Activated effector memory CD4-positive, alpha-beta T cell treated with Interleukin-2 at 50 U/mL for 16 hours (primary cell): Measurements from ENCODE around the gene RBM5.

Experiments
- DNase-seq: peaks from one replicate; pipeline ENCODE4 v3.0.0-alpha.2; 2020

RBM5 gene

GRCh38 chr3:50140990-50141389 lies 52.3 kb downstream of the RBM5 start:
- DNase-seq, result no peak

DNA sequence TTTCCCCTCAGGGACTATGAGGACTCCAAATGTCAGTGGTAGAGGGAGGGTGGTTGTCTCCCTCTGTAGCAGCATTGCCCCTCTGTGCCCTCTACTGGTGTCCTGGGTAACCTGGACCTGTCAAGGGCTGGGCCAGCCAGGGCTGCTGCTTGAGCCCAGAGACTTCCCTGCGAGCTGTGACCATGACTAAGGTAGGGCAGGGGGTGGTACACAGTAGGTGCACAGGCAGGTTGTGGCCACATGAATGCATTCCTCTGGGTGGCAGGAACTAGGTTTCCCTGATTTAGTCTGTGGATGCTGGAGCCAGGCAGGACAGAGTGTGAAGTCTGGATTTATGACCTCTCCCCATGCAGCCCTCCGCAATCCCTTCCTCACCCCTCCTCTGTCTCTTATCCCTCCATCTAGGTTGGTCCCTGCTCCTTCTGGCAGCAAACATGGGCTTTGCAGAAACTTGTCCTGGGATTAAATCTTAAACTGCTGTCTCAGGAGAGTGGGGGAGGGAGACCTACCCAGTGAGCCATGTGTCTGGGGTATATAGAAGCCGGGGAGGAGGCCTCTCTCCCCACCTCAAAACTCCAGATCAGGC lies 57.7 kb downstream of the RBM5 start:
- DNase-seq, result no peak

GRCh38 chr3:50147016-50147415 lies 58.3 kb downstream of the RBM5 start:
- no peak for DNase-seq

GRCh38 chr3:50147447-50147846 lies 58.7 kb downstream of the RBM5 start:
- no peak for DNase-seq

GRCh38 chr3:50147861-50148260 lies 59.1 kb downstream of the RBM5 start:
- DNase-seq, result no peak

DNA sequence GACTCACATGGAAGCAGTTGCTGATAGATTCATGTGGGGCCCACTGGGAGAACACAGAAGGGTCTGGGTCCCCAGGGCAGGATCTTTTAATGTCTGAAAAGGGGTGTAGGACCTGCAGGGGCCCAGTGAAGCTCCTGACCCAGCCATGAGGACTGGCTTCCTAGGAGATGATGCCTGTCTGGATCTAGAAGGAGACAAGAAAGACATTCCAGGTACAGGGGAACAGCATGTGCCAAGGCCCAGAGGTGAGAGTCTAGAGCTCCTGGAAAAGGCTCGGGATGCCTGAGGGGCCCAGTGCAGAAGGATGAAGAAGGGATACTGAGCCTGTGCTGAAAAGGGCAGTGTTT lies 61.7 kb downstream of the RBM5 start:
- DNase-seq, result no peak

DNA sequence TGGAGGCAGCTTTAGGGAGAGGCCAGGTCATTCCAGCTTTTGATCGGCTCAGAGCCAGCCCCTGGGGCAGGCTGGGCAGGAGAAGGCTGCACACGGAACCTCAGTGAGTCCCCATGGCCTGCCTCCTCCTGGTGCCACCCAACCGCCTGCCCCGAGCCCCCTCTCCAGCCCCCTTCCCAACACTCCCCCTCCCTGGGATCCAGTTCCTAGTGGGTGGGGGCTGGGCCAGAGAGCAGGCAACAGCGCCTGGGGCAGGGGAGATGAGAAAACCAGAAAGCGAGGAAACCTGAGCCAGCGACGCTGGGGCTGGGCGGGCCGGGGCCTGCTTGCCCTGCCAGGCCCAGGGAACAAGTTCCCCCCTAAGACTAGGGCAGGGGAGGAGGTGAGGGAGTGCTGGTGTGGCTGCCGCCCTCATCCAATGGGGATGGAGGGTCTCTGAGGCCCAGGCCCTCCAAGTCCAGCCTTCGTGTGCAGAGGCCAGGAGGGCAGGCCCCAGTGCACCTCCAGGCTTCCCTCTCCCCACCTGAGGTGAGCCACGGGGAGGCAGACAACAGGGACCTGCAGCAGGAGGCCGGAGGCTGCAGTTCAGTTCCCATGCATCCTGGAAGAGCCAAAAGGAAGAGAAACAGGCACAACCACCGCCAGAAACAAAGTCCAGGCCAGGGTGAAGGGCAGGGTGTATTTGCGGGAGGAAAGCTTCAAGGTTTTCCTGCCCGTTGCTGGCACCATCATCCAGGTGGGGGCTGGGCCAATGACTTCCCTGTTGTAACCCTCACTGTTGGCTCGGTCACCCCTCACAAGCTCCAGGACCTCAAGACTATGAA lies 62.4 kb downstream of the RBM5 start:
- no peak for DNase-seq

- no peak for DNase-seq
Observed at GRCh38 chr3:50151728-50152127, 63.0 kb downstream of the RBM5 start.

DNA sequence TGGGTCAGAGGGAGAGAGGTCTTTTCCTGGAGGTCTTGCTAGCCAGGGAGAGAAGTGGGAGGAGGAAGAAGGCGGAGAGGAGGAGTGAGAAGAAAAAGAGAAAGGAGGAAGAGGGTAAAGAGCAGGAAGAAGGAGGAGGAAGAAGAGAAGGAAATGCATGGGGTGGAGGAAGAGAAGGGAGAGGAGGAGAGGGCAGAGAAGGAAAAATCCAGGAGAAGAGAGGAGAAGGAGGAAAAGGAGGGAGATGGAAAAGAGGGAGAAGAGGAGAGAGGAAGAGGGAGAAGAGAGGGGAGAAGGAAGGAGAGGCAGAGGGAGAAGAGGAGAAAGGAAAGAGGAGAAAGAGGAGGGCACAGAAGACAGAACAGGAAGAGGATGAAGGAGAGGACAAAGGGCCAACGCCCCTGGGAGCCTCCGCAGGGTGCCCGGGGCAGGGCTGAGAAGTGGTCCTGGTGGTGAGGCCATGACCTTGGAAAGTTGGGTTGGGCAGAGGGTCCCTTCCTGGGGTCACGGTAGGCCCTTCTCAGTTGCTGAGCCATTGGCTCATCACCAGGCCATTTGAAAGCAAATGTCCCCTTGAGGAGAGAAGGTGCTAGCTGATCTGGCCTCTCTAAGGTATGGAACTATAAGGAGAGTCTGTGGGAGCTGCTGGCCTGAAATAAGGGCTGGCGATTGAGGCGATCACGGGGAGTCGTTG lies 65.2 kb downstream of the RBM5 start:
- no peak for DNase-seq

- peak; percentile 4 for DNase-seq
Observed at GRCh38 chr3:50154476-50154839, 65.7 kb downstream of the RBM5 start.

DNA sequence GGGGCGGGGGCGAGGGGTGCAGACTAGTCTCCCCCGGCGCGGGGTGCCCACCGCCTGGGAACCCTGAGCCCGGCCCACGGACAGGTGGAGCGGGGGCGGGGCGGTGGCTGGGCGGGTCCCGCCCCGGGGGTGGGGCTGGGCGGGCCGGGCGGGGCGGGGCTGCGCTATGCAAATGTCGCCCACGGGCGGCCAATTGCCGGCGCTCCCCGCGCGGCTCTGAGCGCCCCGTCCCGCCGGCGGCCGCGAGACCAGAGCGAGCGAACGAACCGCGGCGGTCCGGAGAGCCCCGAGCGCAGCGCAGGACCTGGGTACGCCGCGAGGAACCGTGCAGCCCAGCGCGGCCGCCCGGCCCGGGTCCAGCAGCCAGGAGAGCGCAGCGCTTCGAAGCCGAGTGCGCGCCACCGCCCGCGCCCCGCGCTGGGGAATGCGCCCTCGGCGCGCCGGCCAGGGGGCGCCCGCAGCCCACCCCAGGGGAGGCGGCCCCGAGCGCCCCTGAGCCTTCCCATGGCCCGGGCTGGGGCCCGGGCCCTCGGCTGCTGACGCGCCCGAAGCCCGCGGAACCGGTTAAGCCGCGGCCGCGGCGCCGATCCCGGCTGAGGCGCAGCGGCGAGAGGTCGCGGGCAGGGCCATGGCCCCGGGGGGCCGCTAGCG lies 66.2 kb downstream of the RBM5 start, which contains the start of gene SEMA3F:
TSS of gene SEMA3F (plus strand) at position 485 of the 651 bp plus-strand sequence. CDS start 4,299 bp downstream, outside the sequence.
- peak; percentile 66 for DNase-seq

- DNase-seq, result no peak
Observed at GRCh38 chr3:50155491-50155878, 66.8 kb downstream of the RBM5 start.

DNA sequence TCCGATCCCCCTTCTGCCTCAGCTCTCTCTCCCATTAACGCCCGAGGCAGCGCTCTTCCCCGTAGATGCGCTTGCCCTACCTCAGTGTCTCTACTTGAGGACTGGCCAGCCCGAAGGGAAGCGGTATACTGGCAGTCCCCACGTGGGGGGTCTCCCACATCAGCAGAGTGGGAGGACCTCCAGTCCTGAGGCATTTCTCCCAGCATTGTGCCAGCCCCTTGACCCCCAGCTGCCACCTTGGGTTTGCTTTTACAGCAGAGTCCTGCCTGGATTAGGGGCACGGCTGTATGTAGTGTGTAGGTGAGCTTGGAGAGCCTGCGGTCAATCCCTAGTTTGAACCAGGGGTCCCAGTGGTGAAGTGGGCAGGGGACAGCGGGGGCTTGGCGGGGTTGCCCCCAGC lies 67.2 kb downstream of the RBM5 start:
- DNase-seq, result no peak

GRCh38 chr3:50156549-50157493 lies 68.1 kb downstream of the RBM5 start:
- no peak for DNase-seq

DNA sequence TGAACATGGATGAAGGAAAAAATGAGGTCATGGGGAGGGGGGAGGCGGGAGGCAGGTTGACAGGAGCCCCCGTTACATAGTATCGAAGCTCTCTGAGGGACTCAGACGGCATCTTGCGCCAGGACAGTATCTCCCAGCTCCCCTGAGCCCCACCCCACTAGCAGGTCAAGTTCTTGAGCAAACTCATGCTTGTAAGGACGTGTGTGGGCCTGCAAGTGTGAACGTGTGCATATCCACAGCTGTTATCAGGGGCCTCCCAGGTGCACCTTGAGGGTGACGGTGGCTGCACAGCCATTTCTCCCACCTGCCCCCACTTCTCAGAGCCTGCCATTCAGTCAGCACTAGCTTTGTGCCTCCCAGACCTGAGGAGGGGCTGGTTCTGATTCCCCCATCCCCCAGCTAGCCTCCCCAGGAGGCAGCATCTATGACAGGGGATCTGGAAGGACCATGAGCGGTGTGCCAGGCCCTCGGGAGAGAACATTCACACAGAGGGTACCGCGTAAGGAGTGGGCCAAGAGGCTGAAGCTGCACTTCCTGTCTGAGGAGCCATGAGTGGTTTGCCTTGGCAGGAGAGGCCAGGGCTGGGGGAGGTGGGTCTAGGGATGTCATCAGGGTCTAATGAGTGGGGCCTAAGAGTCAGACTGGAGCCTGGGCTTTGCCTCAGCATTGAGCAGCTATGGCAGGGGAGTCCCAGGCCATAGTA lies 69.3 kb downstream of the RBM5 start:
- DNase-seq, result no peak

GRCh38 chr3:50158530-50159146 lies 69.9 kb downstream of the RBM5 start:
- DNase-seq, result no peak

GRCh38 chr3:50160561-50160983 lies 71.9 kb downstream of the RBM5 start:
- DNase-seq, result no peak

- DNase-seq, result no peak
Observed at GRCh38 chr3:50161320-50161719, 72.6 kb downstream of the RBM5 start.

- no peak for DNase-seq
Observed at GRCh38 chr3:50162034-50162883, 73.5 kb downstream of the RBM5 start.
